Transverse colon (tissue), 4 donors: ENCODE measurements around the gene ALDH4A1. TPM values are rescaled to one million over a fixed set of nuclear protein-coding genes. Genes with fewer than 3 reads are reported as not detected.

Source experiments
- DNase-seq: peaks from one replicate; pipeline ENCODE4 v3.0.0-alpha.2; 2019
- H3K27ac ChIP-seq, 4 donors: fragments of 200-600 bp; sonication (generic); 2 replicates each; pipeline ENCODE4 v1.5.1; 2016 to 2018; ENCODE audit warnings: inconsistent platforms in 4 of 4
- H3K27me3 ChIP-seq: fragments of 200-600 bp; sonication (generic); 2 replicates; pipeline ENCODE4 v1.5.1; 2017; ENCODE audit warnings: inconsistent platforms
- H3K36me3 ChIP-seq, 4 donors: fragments of 200-600 bp; sonication (generic); 2 replicates each; pipeline ENCODE4 v1.5.1; 2017 to 2019; ENCODE audit warnings: inconsistent platforms in 4 of 4
- H3K4me1 ChIP-seq, 4 donors: fragments of 200-600 bp; sonication (generic); 2 replicates each; pipeline ENCODE4 v1.5.1; 2017 to 2020; ENCODE audit warnings: inconsistent platforms in 4 of 4
- H3K4me3 ChIP-seq, 4 donors: fragments of 200-600 bp; sonication (generic); 1 replicate in 1 of 4; 2 replicates in 3 of 4; pipeline versions ENCODE4 v1.5.1 to v1.6.1; 2017 to 2019; ENCODE audit warnings: inconsistent platforms in 4 of 4
- H3K9me3 ChIP-seq, 2 donors: fragments of 200-600 bp; sonication (generic); 2 replicates each; pipeline ENCODE4 v1.5.1; 2017 to 2019; ENCODE audit warnings: inconsistent platforms in 2 of 2
- CTCF ChIP-seq, 5 experiments: fragments of 200-600 bp in 3 of 5; fragments of 450-650 bp in 2 of 5; sonication (generic) in 3 of 5; IDR thresholded peaks; 1 replicate in 2 of 5; 2 replicates in 3 of 5; pipeline ENCODE4 v1.5.1; 2016 to 2017; ENCODE audit warnings: antibody characterized with exemption in 5 of 5, inconsistent platforms in 3 of 5, mild to moderate bottlenecking in 2 of 5, moderate library complexity in 1 of 5
- EP300 ChIP-seq: sonication (generic); formaldehyde crosslinking; IDR thresholded peaks from one replicate; pipeline ENCODE4 v1.6.1; 2017; ENCODE audit warnings: antibody characterized with exemption, low read depth
- POLR2A ChIP-seq: fragments of 450-650 bp; IDR thresholded peaks from one replicate; pipeline ENCODE4 v1.6.1; 2016; ENCODE audit warnings: antibody characterized with exemption, mild to moderate bottlenecking, moderate library complexity
- POLR2AphosphoS5 ChIP-seq, 3 donors: sonication (generic); formaldehyde crosslinking; IDR thresholded peaks; one replicate each; pipeline ENCODE4 v1.6.1; 2016; ENCODE audit warnings: antibody characterized with exemption in 3 of 3
- WGBS, 2 donors: methylation state at CpG; one replicate each; pipeline ENCODE4 v1.1.5; 2018; ENCODE audit warnings: low coverage in 1 of 2; 5-methylcytosine and 5-hydroxymethylcytosine counted together
- in situ Hi-C, 4 donors: fragments of 200-750 bp; cut with MboI; loops; one replicate each; pipeline versions ENCODE4 v1.15.0 to v1.15.1; 2017; ENCODE audit warnings: low sequenced_read_pairs in 3 of 4, low pct_ligation_motif_present in 1 of 4, low pct_unique_long_range_greater_than_20kb in 1 of 4
- intact Hi-C: fragments of 100-400 bp; cut with DNase I; formaldehyde crosslinking; loops from one replicate; pipeline ENCODE4 v1.15.1; 2023; ENCODE audit warnings: low total_unique reads
- total RNA-seq, 4 donors: library from RNA; depleted of rRNA; stranded (reverse); fragments of >200 nt; gene quantifications; one replicate each; pipeline ENCODE4 v1.1.0, GENCODE V29; 2016

ALDH4A1 gene
- total RNA-seq, 4 donors from 2014 or later, result 3.8 to 6.0 (median 4.8) TPM

- Histone ChIP-seq H3K27me3 (no peaks in the 10 kb centered on the region), H3K36me3 (no peaks in the 10 kb centered on the region), H3K27ac (peak overlapping the region in 1 of 4 donors; percentile 89), H3K9me3 (no peaks in the 10 kb centered on the region), H3K4me1 (peaks cover 27 to 33% (median 30%) of the 10 kb centered on the region in 4 donors), H3K4me3 (no peak overlapping the region)
- 92% methylated on average over 7 of the region's 7 CpGs; no CpG with 5 or more reads in 1 of the 2 donors for WGBS, 2 donors
- DNase-seq, result no peak
- TF ChIP-seq EP300 (no peak), POLR2A (no peak), POLR2AphosphoS5 (IDR thresholded peaks at IDR 0.05) (no peak), CTCF (IDR thresholded peaks at IDR 0.05) (no peak)
- in situ Hi-C loops (loop anchor here in 2 of 4 donors (25.0 kb wide), 1 partner anchor 316 kb away; no protein-coding TSS in a partner anchor), intact Hi-C loops (loop anchor here (1.0 kb wide), 1 partner anchor 27 kb away; no protein-coding TSS in a partner anchor)
Observed at GRCh38 chr1:18920931-18921330, 18.6 kb upstream of the ALDH4A1 start.

DNA sequence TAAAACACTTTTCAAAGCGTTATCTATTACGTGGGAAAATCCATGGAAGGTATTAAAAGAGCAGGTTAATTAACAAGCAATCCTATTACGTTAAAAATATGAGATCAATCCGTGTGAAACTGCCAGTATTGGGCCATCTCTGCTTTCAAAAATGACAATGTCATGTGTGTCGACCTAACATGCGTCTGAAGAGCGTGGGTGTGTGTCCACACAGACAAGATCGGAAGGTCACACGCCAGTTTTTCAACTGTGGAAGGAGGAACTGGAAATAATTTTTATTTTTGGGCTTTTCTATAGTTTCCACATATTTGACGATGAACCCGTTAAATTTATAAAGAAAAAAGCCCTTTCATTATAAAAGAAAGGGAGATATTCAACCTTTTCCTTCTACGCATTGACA lies 17.6 kb upstream of the ALDH4A1 start:
- Histone ChIP-seq H3K27me3 (no peaks in the 10 kb centered on the region), H3K4me3 (no peak overlapping the region), H3K27ac (no peak overlapping the region), H3K9me3 (no peaks in the 10 kb centered on the region), H3K36me3 (no peaks in the 10 kb centered on the region), H3K4me1 (peaks cover 27 to 33% (median 30%) of the 10 kb centered on the region in 4 donors)
- in situ Hi-C loops, result loop anchor here in 2 of 4 donors (10.0 to 25.0 kb wide), 2 partner anchors 55 to 317 kb away; no protein-coding TSS in a partner anchor
- intact Hi-C loops, result no loop called here
- no peak for DNase-seq
- TF ChIP-seq POLR2AphosphoS5 (IDR thresholded peaks at IDR 0.05) (no peak), EP300 (no peak), POLR2A (no peak), CTCF (IDR thresholded peaks at IDR 0.05) (no peak)
- WGBS, 2 donors, result 86 to 94% methylated on average over 12 of the region's 12 CpGs

- no peaks in the 10 kb centered on the region for H3K27me3 ChIP-seq
- no peak overlapping the region for H3K4me3 ChIP-seq
- H3K27ac ChIP-seq, result no peak overlapping the region
- 92 to 100% methylated on average over 1 to 31 of the region's 31 CpGs for WGBS, 2 donors
- intact Hi-C loops, result no loop called here
- no peaks in the 10 kb centered on the region for H3K9me3 ChIP-seq
- TF ChIP-seq POLR2A (no peak), POLR2AphosphoS5 (IDR thresholded peaks at IDR 0.05) (no peak), CTCF (IDR thresholded peaks at IDR 0.05) (no peak), EP300 (no peak)
- in situ Hi-C loops, result loop anchor here in 2 of 4 donors (10.0 to 25.0 kb wide), 2 partner anchors 55 to 318 kb away; no protein-coding TSS in a partner anchor
- no peak for DNase-seq
- no peaks in the 10 kb centered on the region for H3K36me3 ChIP-seq
- peaks cover 26 to 28% (median 27%) of the 10 kb centered on the region in 4 donors for H3K4me1 ChIP-seq
Observed at GRCh38 chr1:18919197-18919905, 17.0 kb upstream of the ALDH4A1 start.

- no peak for DNase-seq
- H3K4me1 ChIP-seq, result peaks cover 17 to 22% (median 19%) of the 10 kb centered on the region in 4 donors
- no peaks in the 10 kb centered on the region for H3K9me3 ChIP-seq
- no peak overlapping the region for H3K27ac ChIP-seq
- in situ Hi-C loops (loop anchor here in 2 of 4 donors (10.0 to 25.0 kb wide), 2 partner anchors 56 to 319 kb away; no protein-coding TSS in a partner anchor), intact Hi-C loops (no loop called here)
- no peak overlapping the region for H3K4me3 ChIP-seq
- H3K27me3 ChIP-seq, result no peaks in the 10 kb centered on the region
- no peak for TF ChIP-seq CTCF (IDR thresholded peaks at IDR 0.05)
- no peak for TF ChIP-seq POLR2AphosphoS5 (IDR thresholded peaks at IDR 0.05)
- no peak for TF ChIP-seq POLR2A
- no peak for TF ChIP-seq EP300
- 100% methylated on average over 14 of the region's 14 CpGs; no CpG with 5 or more reads in 1 of the 2 donors for WGBS, 2 donors
- H3K36me3 ChIP-seq, result no peaks in the 10 kb centered on the region
Observed at GRCh38 chr1:18918417-18918816, 16.1 kb upstream of the ALDH4A1 start.
